Activated CD4-positive, alpha-beta T cell treated with anti-CD3 and anti-CD28 coated beads, Interleukin-2, amount 10 ng/mL, durations not matched to agents 24 days and 14 days (primary cell): Measurements from ENCODE around the gene COG4. TPM values are rescaled to one million over a fixed set of nuclear protein-coding genes. Genes with fewer than 3 reads are reported as not detected.
A peak's percentile ranks its signal among the peaks of the same experiment; 100 is the strongest.

Experiments
- DNase-seq: peaks from one replicate; pipeline ENCODE4 v3.0.0; 2022
- H3K27ac Mint-ChIP-seq: one replicate; pipeline ENCODE4 v1.8.0; 2022; ENCODE audit warnings: mild to moderate bottlenecking, mixed read lengths
- H3K27me3 Mint-ChIP-seq: one replicate; pipeline ENCODE4 v1.8.0; 2022; ENCODE audit warnings: mixed read lengths
- H3K36me3 Mint-ChIP-seq: one replicate; pipeline ENCODE4 v1.8.0; 2022; ENCODE audit warnings: low read depth, mild to moderate bottlenecking, mixed read lengths
- H3K4me1 Mint-ChIP-seq: one replicate; pipeline ENCODE4 v1.8.0; 2021; ENCODE audit warnings: mixed read lengths
- H3K4me3 Mint-ChIP-seq: one replicate; pipeline ENCODE4 v1.8.0; 2022; ENCODE audit warnings: mild to moderate bottlenecking, moderate library complexity, mixed read lengths
- H3K9me3 Mint-ChIP-seq: one replicate; pipeline ENCODE4 v1.8.0; 2021; ENCODE audit warnings: mixed read lengths
- intact Hi-C: fragments of 100-400 bp; cut with micrococcal nuclease; formaldehyde crosslinking; loops from one replicate; pipeline ENCODE4 v1.15.1; 2023
- total RNA-seq: library from RNA; stranded (reverse); gene quantifications from 2 replicates; pipeline ENCODE4 v1.2.3, GENCODE V29; 2022

Gene COG4
- 38.3 and 42.1 TPM in 2 replicates for total RNA-seq

- Mint-ChIP-seq H3K9me3 (no peaks in the 10 kb centered on the region), H3K4me1 (peaks cover 41% of the 10 kb centered on the region), H3K4me3 (peak within 1 kb of the TSS; percentile 92), H3K27ac (peak within 1 kb of the TSS; percentile 96), H3K36me3 (peaks cover 44% of the 10 kb centered on the region), H3K27me3 (no peaks in the 10 kb centered on the region)
- peak; percentile 97 for DNase-seq
- intact Hi-C loops = loop anchor here (1.0 to 10.0 kb wide), 5 partner anchors 47 to 268 kb away; partner anchors contain the start of genes AARS1, DDX19A and EXOSC6
Measured at GRCh38 chr16:70523076-70523742, at the start of gene COG4. TSS of gene COG4 (minus strand) at chr16:70523554. CDS start at chr16:70523543, 11 bp downstream.

GRCh38 chr16:70572926-70573270 is 49.5 kb upstream of the COG4 start:
- intact Hi-C loops = loop anchor here (5.0 kb wide), 1 partner anchor 46 kb away; no protein-coding TSS in a partner anchor
- Mint-ChIP-seq H3K4me1 (peaks cover 5% of the 10 kb centered on the region), H3K27me3 (no peaks in the 10 kb centered on the region), H3K36me3 (peaks cover 61% of the 10 kb centered on the region), H3K4me3 (no peak overlapping the region), H3K27ac (no peak overlapping the region), H3K9me3 (no peaks in the 10 kb centered on the region)
- DNase-seq = no peak

GRCh38 chr16:70572050-70572925 is 48.9 kb upstream of the COG4 start:
- H3K9me3 Mint-ChIP-seq = no peaks in the 10 kb centered on the region
- H3K4me1 Mint-ChIP-seq = peaks cover 5% of the 10 kb centered on the region
- H3K4me3 Mint-ChIP-seq = no peak overlapping the region
- no peak for DNase-seq
- H3K27ac Mint-ChIP-seq = peak overlapping the region; percentile 75
- intact Hi-C loops = loop anchor here (5.0 kb wide), 1 partner anchor 45 kb away; no protein-coding TSS in a partner anchor
- peaks cover 64% of the 10 kb centered on the region for H3K36me3 Mint-ChIP-seq
- H3K27me3 Mint-ChIP-seq = no peaks in the 10 kb centered on the region

- peak overlapping the region; percentile 75 for H3K27ac Mint-ChIP-seq
- H3K36me3 Mint-ChIP-seq = peaks cover 70% of the 10 kb centered on the region
- peaks cover 5% of the 10 kb centered on the region for H3K4me1 Mint-ChIP-seq
- intact Hi-C loops = loop anchor here (5.0 kb wide), 1 partner anchor 44 kb away; no protein-coding TSS in a partner anchor
- H3K27me3 Mint-ChIP-seq = no peaks in the 10 kb centered on the region
- H3K9me3 Mint-ChIP-seq = no peaks in the 10 kb centered on the region
- H3K4me3 Mint-ChIP-seq = no peak overlapping the region
- DNase-seq = no peak
Measured at GRCh38 chr16:70571623-70572022, 48.3 kb upstream of the COG4 start.

GRCh38 chr16:70570967-70571570 is 47.7 kb upstream of the COG4 start:
- intact Hi-C loops = loop anchor here (5.0 kb wide), 1 partner anchor 44 kb away; no protein-coding TSS in a partner anchor
- Mint-ChIP-seq H3K4me3 (no peak overlapping the region), H3K36me3 (peaks cover 74% of the 10 kb centered on the region), H3K27me3 (no peaks in the 10 kb centered on the region), H3K27ac (no peak overlapping the region), H3K9me3 (no peaks in the 10 kb centered on the region), H3K4me1 (peaks cover 5% of the 10 kb centered on the region)
- no peak for DNase-seq

GRCh38 chr16:70569752-70570151 is 46.4 kb upstream of the COG4 start:
- Mint-ChIP-seq H3K36me3 (peaks cover 83% of the 10 kb centered on the region), H3K4me1 (peaks cover 6% of the 10 kb centered on the region), H3K27me3 (no peaks in the 10 kb centered on the region), H3K27ac (no peak overlapping the region), H3K4me3 (no peak overlapping the region), H3K9me3 (no peaks in the 10 kb centered on the region)
- intact Hi-C loops = loop anchor here (5.0 kb wide), 1 partner anchor 42 kb away; no protein-coding TSS in a partner anchor
- DNase-seq = no peak

GRCh38 chr16:70568601-70569237 is 45.4 kb upstream of the COG4 start:
- peaks cover 86% of the 10 kb centered on the region for H3K36me3 Mint-ChIP-seq
- H3K9me3 Mint-ChIP-seq = no peaks in the 10 kb centered on the region
- H3K4me1 Mint-ChIP-seq = peaks cover 7% of the 10 kb centered on the region
- no peak overlapping the region for H3K4me3 Mint-ChIP-seq
- no peaks in the 10 kb centered on the region for H3K27me3 Mint-ChIP-seq
- intact Hi-C loops = no loop called here
- no peak for DNase-seq
- no peak overlapping the region for H3K27ac Mint-ChIP-seq

GRCh38 chr16:70565053-70565452 is 41.7 kb upstream of the COG4 start:
- Mint-ChIP-seq H3K4me3 (no peak overlapping the region), H3K27me3 (no peaks in the 10 kb centered on the region), H3K4me1 (peaks cover 3% of the 10 kb centered on the region), H3K36me3 (peaks cover 82% of the 10 kb centered on the region), H3K9me3 (no peaks in the 10 kb centered on the region), H3K27ac (no peak overlapping the region)
- DNase-seq = no peak
- intact Hi-C loops = no loop called here

GRCh38 chr16:70563636-70564035 is 40.3 kb upstream of the COG4 start:
- no peak overlapping the region for H3K27ac Mint-ChIP-seq
- no peak for DNase-seq
- H3K36me3 Mint-ChIP-seq = peaks cover 74% of the 10 kb centered on the region
- H3K27me3 Mint-ChIP-seq = no peaks in the 10 kb centered on the region
- no peaks in the 10 kb centered on the region for H3K9me3 Mint-ChIP-seq
- no peak overlapping the region for H3K4me3 Mint-ChIP-seq
- peaks cover 5% of the 10 kb centered on the region for H3K4me1 Mint-ChIP-seq
- intact Hi-C loops = no loop called here

GRCh38 chr16:70561623-70562022 is 38.3 kb upstream of the COG4 start:
- no peak for DNase-seq
- Mint-ChIP-seq H3K9me3 (no peaks in the 10 kb centered on the region), H3K27ac (no peak overlapping the region), H3K36me3 (peaks cover 78% of the 10 kb centered on the region), H3K27me3 (no peaks in the 10 kb centered on the region), H3K4me3 (no peak overlapping the region), H3K4me1 (peaks cover 7% of the 10 kb centered on the region)
- intact Hi-C loops = no loop called here

- Mint-ChIP-seq H3K4me3 (no peak overlapping the region), H3K9me3 (no peaks in the 10 kb centered on the region), H3K27me3 (no peaks in the 10 kb centered on the region), H3K4me1 (peaks cover 16% of the 10 kb centered on the region), H3K27ac (no peak overlapping the region), H3K36me3 (peaks cover 77% of the 10 kb centered on the region)
- no peak for DNase-seq
- intact Hi-C loops = no loop called here
Measured at GRCh38 chr16:70556063-70556462, 32.7 kb upstream of the COG4 start.

GRCh38 chr16:70553645-70554044 is 30.3 kb upstream of the COG4 start:
- Mint-ChIP-seq H3K4me1 (peaks cover 24% of the 10 kb centered on the region), H3K36me3 (peaks cover 83% of the 10 kb centered on the region), H3K9me3 (no peaks in the 10 kb centered on the region), H3K27ac (no peak overlapping the region), H3K27me3 (no peaks in the 10 kb centered on the region), H3K4me3 (no peak overlapping the region)
- no peak for DNase-seq
- intact Hi-C loops = no loop called here

GRCh38 chr16:70552675-70553074 is 29.3 kb upstream of the COG4 start:
- DNase-seq = no peak
- peaks cover 84% of the 10 kb centered on the region for H3K36me3 Mint-ChIP-seq
- H3K4me3 Mint-ChIP-seq = no peak overlapping the region
- intact Hi-C loops = no loop called here
- no peaks in the 10 kb centered on the region for H3K9me3 Mint-ChIP-seq
- no peak overlapping the region for H3K27ac Mint-ChIP-seq
- peaks cover 28% of the 10 kb centered on the region for H3K4me1 Mint-ChIP-seq
- no peaks in the 10 kb centered on the region for H3K27me3 Mint-ChIP-seq
